ENCODE measurements around the gene FBXL15.

- TF ChIP-seq EZH2 (IDR thresholded peaks at IDR 0.05; ENCODE audit: low read length, missing control alignments) (no peak), CTCF (conservative IDR thresholded peaks at IDR 0.05 in 1 of 2, IDR thresholded peaks at IDR 0.05 in 1 of 2; ENCODE audit: low read depth in 1 of 2, low read length in 2 of 2) (no peak)
These were observed 24.4 kb upstream of the FBXL15 start for GRCh38 chr10:102396317-102396650.
